ENCODE results near the gene HES1. TPM values are rescaled to one million over a fixed set of nuclear protein-coding genes. Genes with fewer than 3 reads are reported as not detected.
A peak's percentile ranks its signal among the peaks of the same experiment; 100 is the strongest.

Gene HES1
- total and polyA plus RNA-seq, 2 experiments from 2014 or later: 42.7 to 60.8 TPM

GRCh38 chr3:194158942-194159439, 23.0 kb downstream of the HES1 start (continued):
- no peak for TF ChIP-seq EZH2 (IDR thresholded peaks at IDR 0.05; ENCODE audit: low read depth, unreplicated experiment)
- TF ChIP-seq JUNB (IDR thresholded peaks at IDR 0.05; ENCODE audit: unreplicated experiment): no peak

DNA sequence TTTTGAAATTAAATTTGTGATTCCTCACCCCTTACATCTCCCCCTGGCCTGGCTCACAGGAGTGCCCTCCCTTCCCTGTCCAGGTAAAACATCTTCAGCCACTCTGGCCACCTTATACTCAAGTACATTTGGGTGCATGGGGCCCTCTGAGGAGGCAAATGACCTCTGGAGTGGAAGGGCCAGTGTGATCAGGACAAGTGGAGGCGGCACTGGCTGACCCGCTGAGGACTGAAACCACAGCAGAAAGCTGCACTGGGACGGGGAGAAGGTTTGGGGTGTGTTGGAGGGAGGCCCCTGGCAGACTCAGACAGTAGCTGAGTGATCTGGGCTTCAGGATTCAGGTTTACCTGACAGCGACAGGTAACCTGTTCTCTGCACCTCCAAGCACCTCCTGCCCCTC, 24.2 kb downstream of the HES1 start:
- Histone ChIP-seq H3K27ac (ENCODE audit: low read depth) (no peak overlapping the region), H4K20me1 (replicated peaks; ENCODE audit: insufficient read depth) (no peaks in the 10 kb centered on the region), H3K9me2 (ENCODE audit: insufficient read depth) (no peaks in the 10 kb centered on the region), H3K4me3 (no peak overlapping the region), H3K36me3 (ENCODE audit: insufficient read depth) (no peaks in the 10 kb centered on the region), H3K4me2 (no peak overlapping the region), H3K27me3 (ENCODE audit: insufficient read depth) (no peaks in the 10 kb centered on the region), H3K4me1 (ENCODE audit: insufficient read depth) (no peaks in the 10 kb centered on the region; the same call in none of the 2 replicates), H2AFZ (peak overlapping the region; percentile 94; the same call in 1 of the 2 replicates), H3F3A (replicated peaks; ENCODE audit: low read depth) (no peaks in the 10 kb centered on the region), H3K79me2 (replicated peaks; ENCODE audit: insufficient read depth) (no peaks in the 10 kb centered on the region)
- peaks cover 4% of the 10 kb centered on the region for H3K27me3 Mint-ChIP-seq (ENCODE audit: insufficient read depth, low read depth, poor library complexity)
- TF ChIP-seq JUNB (IDR thresholded peaks at IDR 0.05; ENCODE audit: unreplicated experiment): no peak
- no peak for TF ChIP-seq EZH2phosphoT487 (IDR thresholded peaks at IDR 0.05; ENCODE audit: unreplicated experiment)
- TF ChIP-seq NANOG (IDR thresholded peaks at IDR 0.05; ENCODE audit: borderline replicate concordance): no peak
- TF ChIP-seq CREB1 (CRISPR knock-in tag; IDR thresholded peaks at IDR 0.05; ENCODE audit: low read depth): no peak
- no peak for TF ChIP-seq ZNF331 (CRISPR knock-in tag; IDR thresholded peaks at IDR 0.05; ENCODE audit: low read depth)
- TF ChIP-seq STAT1 (IDR thresholded peaks at IDR 0.05; ENCODE audit: unreplicated experiment): no peak
- no peak for TF ChIP-seq EZH2 (IDR thresholded peaks at IDR 0.05; ENCODE audit: low read depth, unreplicated experiment)
- no peak for ATAC-seq
- H3K36me3 Mint-ChIP-seq (ENCODE audit: low read depth): no peaks in the 10 kb centered on the region
- peaks cover 29% of the 10 kb centered on the region for H3K4me1 Mint-ChIP-seq
- H3K9me3 Mint-ChIP-seq: no peaks in the 10 kb centered on the region
- DNase-seq (ENCODE audit: low spot score): no peak
- H3K27ac Mint-ChIP-seq: no peak overlapping the region
- H3K4me3 Mint-ChIP-seq: no peak overlapping the region

- peaks cover 8% of the 10 kb centered on the region for H3K4me1 ChIP-seq (ENCODE audit: insufficient read depth)
- peaks cover 40% of the 10 kb centered on the region for H3K4me1 Mint-ChIP-seq
- no peaks in the 10 kb centered on the region for H3F3A ChIP-seq (replicated peaks; ENCODE audit: low read depth)
- no peak overlapping the region for H3K27ac Mint-ChIP-seq
- H3K27ac ChIP-seq (ENCODE audit: low read depth): no peak overlapping the region
- peak overlapping the region; percentile 94 for H2AFZ ChIP-seq
- H3K79me2 ChIP-seq (replicated peaks; ENCODE audit: insufficient read depth): no peaks in the 10 kb centered on the region
- H3K9me2 ChIP-seq (ENCODE audit: insufficient read depth): no peaks in the 10 kb centered on the region
- no peak overlapping the region for H3K4me3 ChIP-seq
- H3K9me3 Mint-ChIP-seq: no peaks in the 10 kb centered on the region
- H3K27me3 ChIP-seq (ENCODE audit: insufficient read depth): no peaks in the 10 kb centered on the region
- no peak for DNase-seq (ENCODE audit: low spot score)
- no peak overlapping the region for H3K4me2 ChIP-seq
- no peaks in the 10 kb centered on the region for H3K36me3 Mint-ChIP-seq (ENCODE audit: low read depth)
- H3K36me3 ChIP-seq (ENCODE audit: insufficient read depth): no peaks in the 10 kb centered on the region
- H3K4me3 Mint-ChIP-seq: no peak overlapping the region
- no peaks in the 10 kb centered on the region for H4K20me1 ChIP-seq (replicated peaks; ENCODE audit: insufficient read depth)
- H3K27me3 Mint-ChIP-seq (ENCODE audit: insufficient read depth, low read depth, poor library complexity): peaks cover 8% of the 10 kb centered on the region
- ATAC-seq: peak; percentile 80
- TF ChIP-seq REST (IDR thresholded peaks at IDR 0.05; ENCODE audit: unreplicated experiment) (no peak), EZH2phosphoT487 (IDR thresholded peaks at IDR 0.05; ENCODE audit: unreplicated experiment) (no peak), ETS1 (IDR thresholded peaks at IDR 0.05) (no peak), EZH2 (IDR thresholded peaks at IDR 0.05; ENCODE audit: low read depth, unreplicated experiment) (no peak), POLR2AphosphoS5 (IDR thresholded peaks at IDR 0.05; ENCODE audit: low read depth) (no peak), ZNF114 (CRISPR knock-in tag; IDR thresholded peaks at IDR 0.05) (no peak), JUNB (IDR thresholded peaks at IDR 0.05; ENCODE audit: unreplicated experiment) (no peak)
- TF ChIP-seq, protein P1, sequence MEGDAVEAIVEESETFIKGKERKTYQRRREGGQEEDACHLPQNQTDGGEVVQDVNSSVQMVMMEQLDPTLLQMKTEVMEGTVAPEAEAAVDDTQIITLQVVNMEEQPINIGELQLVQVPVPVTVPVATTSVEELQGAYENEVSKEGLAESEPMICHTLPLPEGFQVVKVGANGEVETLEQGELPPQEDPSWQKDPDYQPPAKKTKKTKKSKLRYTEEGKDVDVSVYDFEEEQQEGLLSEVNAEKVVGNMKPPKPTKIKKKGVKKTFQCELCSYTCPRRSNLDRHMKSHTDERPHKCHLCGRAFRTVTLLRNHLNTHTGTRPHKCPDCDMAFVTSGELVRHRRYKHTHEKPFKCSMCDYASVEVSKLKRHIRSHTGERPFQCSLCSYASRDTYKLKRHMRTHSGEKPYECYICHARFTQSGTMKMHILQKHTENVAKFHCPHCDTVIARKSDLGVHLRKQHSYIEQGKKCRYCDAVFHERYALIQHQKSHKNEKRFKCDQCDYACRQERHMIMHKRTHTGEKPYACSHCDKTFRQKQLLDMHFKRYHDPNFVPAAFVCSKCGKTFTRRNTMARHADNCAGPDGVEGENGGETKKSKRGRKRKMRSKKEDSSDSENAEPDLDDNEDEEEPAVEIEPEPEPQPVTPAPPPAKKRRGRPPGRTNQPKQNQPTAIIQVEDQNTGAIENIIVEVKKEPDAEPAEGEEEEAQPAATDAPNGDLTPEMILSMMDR (conservative IDR thresholded peaks at IDR 0.05; ENCODE audit: low read depth in 2 of 2): no peak
These were observed 25.4 kb downstream of the HES1 start for GRCh38 chr3:194161131-194162045.
